PC-9 (cell line): ENCODE data around the gene ZNF217. TPM values are rescaled to one million over a fixed set of nuclear protein-coding genes. Genes with fewer than 3 reads are reported as not detected.
"Not testable (repeated sequence)": the region's sequence is repeated elsewhere in the genome, so short reads cannot be mapped to it uniquely, and the experiment has no call there.

ENCODE experiments used
- BruUV-seq: library from RNA; stranded (reverse); fragments of 400-500 nt; replicated peaks from 2 replicates; lab custom pipeline; 2021; lab: Mats Ljungman, UMichigan
- CTCF ChIA-PET: fragments of 300-600 bp; sonication (Branson Sonifier 250); formaldehyde crosslinking; loops from one replicate; lab custom pipeline; 2022; ENCODE audit warnings: antibody characterized with exemption; lab: Charles Lee
- POLR2A ChIA-PET: fragments of 300-600 bp; sonication (Branson Sonifier 250); formaldehyde crosslinking; loops from one replicate; lab custom pipeline; 2022; ENCODE audit warnings: antibody characterized with exemption; ENCODE audit not compliant: unreplicated experiment; lab: Charles Lee
- DNase-seq, 2 experiments: peaks; one replicate each; pipeline versions ENCODE4 v3.0.0 to v3.0.0-alpha.2; 2015 to 2022; ENCODE audit warnings: mixed read lengths in 1 of 2
- H2AFZ ChIP-seq: fragments of 200-600 bp; sonication (generic); 2 replicates; pipeline ENCODE4 v1.8.1; 2017; ENCODE audit warnings: antibody characterized with exemption
- H3F3A ChIP-seq: fragments of 200-600 bp; sonication (generic); 2 replicates; pipeline ENCODE4 v1.8.1; 2017; ENCODE audit warnings: antibody characterized with exemption, mild to moderate bottlenecking, low read depth; ENCODE audit not compliant: insufficient read depth
- H3K27ac ChIP-seq: fragments of 200-600 bp; sonication (generic); 2 replicates; pipeline ENCODE4 v1.6.1; 2016; ENCODE audit warnings: mixed run types
- H3K27me3 ChIP-seq: fragments of 200-600 bp; sonication (generic); 2 replicates; pipeline ENCODE4 v1.6.1; 2016; ENCODE audit warnings: low read depth, mixed run types; ENCODE audit not compliant: insufficient read depth
- H3K36me3 ChIP-seq: fragments of 200-600 bp; sonication (generic); 2 replicates; pipeline ENCODE4 v1.6.1; 2016; ENCODE audit warnings: low read depth, mixed run types
- H3K4me1 ChIP-seq: fragments of 200-600 bp; sonication (generic); replicated peaks from 2 replicates; pipeline ENCODE4 v1.6.1; 2016; ENCODE audit warnings: mixed run types; ENCODE audit not compliant: insufficient read depth
- H3K4me2 ChIP-seq: fragments of 200-600 bp; sonication (generic); 2 replicates; pipeline ENCODE4 v1.6.1; 2017; ENCODE audit warnings: mixed run types
- H3K4me3 ChIP-seq: fragments of 200-600 bp; sonication (generic); 2 replicates; pipeline ENCODE4 v1.6.1; 2016; ENCODE audit warnings: mixed run types
- H3K79me2 ChIP-seq: fragments of 200-600 bp; sonication (generic); 2 replicates; pipeline ENCODE4 v1.6.1; 2017; ENCODE audit warnings: low read depth, mixed run types
- H3K9me2 ChIP-seq: fragments of 200-600 bp; sonication (generic); 2 replicates; pipeline ENCODE4 v1.8.1; 2017; ENCODE audit warnings: mild to moderate bottlenecking; ENCODE audit not compliant: insufficient read depth
- H3K9me3 ChIP-seq: fragments of 200-600 bp; sonication (generic); 2 replicates; pipeline ENCODE4 v1.8.1; 2016; ENCODE audit warnings: low read depth; ENCODE audit not compliant: insufficient read depth
- H4K20me1 ChIP-seq: fragments of 200-600 bp; sonication (generic); 2 replicates; pipeline ENCODE4 v1.8.1; 2017; ENCODE audit not compliant: insufficient read depth
- CTCF ChIP-seq: fragments of 200-600 bp; sonication (generic); conservative IDR thresholded peaks from 2 replicates; pipeline ENCODE4 v1.6.1; 2017; ENCODE audit warnings: mixed run types, antibody characterized with exemption, mild to moderate bottlenecking, moderate library complexity
- EZH2 ChIP-seq: fragments of 200-600 bp; sonication (generic); IDR thresholded peaks from 2 replicates; pipeline ENCODE4 v1.8.0; 2017; ENCODE audit warnings: antibody characterized with exemption, low read depth
- intact Hi-C: fragments of 100-400 bp; cut with micrococcal nuclease; formaldehyde crosslinking; loops from one replicate; pipeline ENCODE4 v1.10.0; 2022; ENCODE audit not compliant: unreplicated experiment
- total RNA-seq: library from RNA; stranded (reverse); gene quantifications from 2 replicates; pipeline ENCODE4 v1.2.3, GENCODE V29; 2021

ZNF217 gene
- total RNA-seq, 1 experiment from 2014 or later = 63.8 TPM

GRCh38 chr20:53535878-53536277, 57.8 kb downstream of the ZNF217 start:
- Histone ChIP-seq H3K9me3 (no peaks in the 10 kb centered on the region), H3K4me1 (no peaks in the 10 kb centered on the region), H4K20me1 (no peaks in the 10 kb centered on the region), H3F3A (no peaks in the 10 kb centered on the region), H3K4me3 (no peak overlapping the region), H3K27me3 (no peaks in the 10 kb centered on the region), H3K36me3 (no peaks in the 10 kb centered on the region), H3K9me2 (no peaks in the 10 kb centered on the region), H3K4me2 (no peak overlapping the region), H3K27ac (no peak overlapping the region), H3K79me2 (no peaks in the 10 kb centered on the region), H2AFZ (no peak overlapping the region)
- TF ChIP-seq CTCF (no peak), EZH2 (no peak)
- POLR2A ChIA-PET = no interaction called here
- intact Hi-C loops = no loop called here
- BruUV-seq = no TSS peak
- CTCF ChIA-PET = no interaction called here
- no peak for DNase-seq

DNA sequence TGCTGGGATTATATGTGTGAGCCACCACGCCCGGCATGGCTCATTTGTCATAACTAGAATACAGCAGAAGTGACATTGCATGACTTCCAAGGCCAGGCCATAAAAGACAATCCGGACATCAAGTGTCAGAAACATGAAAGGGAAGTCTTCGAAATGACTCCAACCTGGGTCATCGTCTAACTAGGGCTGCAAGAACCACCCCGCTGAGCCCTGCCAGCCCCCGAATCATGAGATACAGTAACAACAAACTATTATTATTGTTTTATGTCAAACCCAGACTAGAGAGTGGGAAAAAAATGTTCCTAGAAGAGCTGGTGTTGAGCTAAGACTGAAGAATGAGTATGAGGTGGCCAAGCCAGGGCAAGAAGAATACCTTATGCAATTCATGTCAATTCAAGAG, 59.6 kb downstream of the ZNF217 start:
- ChIA-PET POLR2A (no interaction called here), CTCF (no interaction called here)
- intact Hi-C loops = no loop called here
- DNase-seq = no peak
- Histone ChIP-seq H2AFZ (no peak overlapping the region), H3K4me3 (no peak overlapping the region), H3K4me2 (no peak overlapping the region), H3F3A (no peaks in the 10 kb centered on the region), H4K20me1 (no peaks in the 10 kb centered on the region), H3K9me2 (no peaks in the 10 kb centered on the region), H3K27ac (no peak overlapping the region), H3K9me3 (no peaks in the 10 kb centered on the region), H3K36me3 (no peaks in the 10 kb centered on the region), H3K79me2 (no peaks in the 10 kb centered on the region), H3K27me3 (no peaks in the 10 kb centered on the region), H3K4me1 (no peaks in the 10 kb centered on the region)
- no peak for TF ChIP-seq EZH2
- no peak for TF ChIP-seq CTCF
- BruUV-seq = no TSS peak

- Histone ChIP-seq H4K20me1 (no peaks in the 10 kb centered on the region), H3F3A (no peaks in the 10 kb centered on the region), H3K9me2 (no peaks in the 10 kb centered on the region), H3K4me1 (no peaks in the 10 kb centered on the region), H3K27me3 (no peaks in the 10 kb centered on the region), H3K79me2 (no peaks in the 10 kb centered on the region), H3K9me3 (no peaks in the 10 kb centered on the region), H3K4me3 (no peak overlapping the region), H3K4me2 (no peak overlapping the region), H3K36me3 (no peaks in the 10 kb centered on the region), H2AFZ (no peak overlapping the region), H3K27ac (no peak overlapping the region)
- no TSS peak for BruUV-seq
- CTCF ChIA-PET = no interaction called here
- no peak for DNase-seq
- POLR2A ChIA-PET = no interaction called here
- TF ChIP-seq EZH2 (no peak), CTCF (no peak)
- intact Hi-C loops = no loop called here
Observed at GRCh38 chr20:53533500-53533899, 60.1 kb downstream of the ZNF217 start.

DNA sequence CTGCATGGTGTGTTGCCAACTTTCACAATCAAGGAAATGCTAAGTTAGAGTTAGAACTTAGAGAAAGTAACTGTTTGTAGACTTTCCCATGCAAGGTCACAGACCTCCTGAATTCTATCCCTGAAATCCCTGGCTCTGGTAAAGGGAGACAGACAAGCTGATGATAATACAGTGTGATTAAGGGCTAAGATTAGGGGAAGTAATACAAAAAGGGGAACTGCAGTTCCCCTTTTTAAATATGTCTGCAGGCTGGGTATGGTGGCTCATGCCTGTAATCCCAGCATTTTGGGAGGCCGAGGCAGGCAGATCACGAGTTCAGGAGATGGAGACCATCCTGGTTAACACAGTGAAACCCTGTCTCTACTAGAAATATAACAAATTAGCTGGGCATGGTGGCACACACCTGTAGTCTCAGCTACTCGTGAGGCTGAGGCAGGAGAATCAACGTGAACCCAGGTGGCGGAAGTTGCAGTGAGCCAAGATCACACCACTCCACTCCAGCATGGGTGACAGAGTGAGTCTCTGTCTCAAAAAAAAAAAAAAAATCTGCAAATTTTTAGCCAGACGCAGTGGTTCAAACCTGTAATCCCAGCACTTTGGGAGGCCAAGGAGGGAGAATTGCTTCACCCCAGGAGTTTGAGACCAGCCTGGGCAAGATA, 60.9 kb downstream of the ZNF217 start:
- H3K27me3 ChIP-seq, H3K9me3 ChIP-seq, H3K27ac ChIP-seq, H3F3A ChIP-seq, H3K4me2 ChIP-seq, H2AFZ ChIP-seq, intact Hi-C loops, H3K4me3 ChIP-seq, H3K79me2 ChIP-seq, DNase-seq, H3K9me2 ChIP-seq, H4K20me1 ChIP-seq, BruUV-seq, CTCF ChIA-PET, H3K4me1 ChIP-seq, H3K36me3 ChIP-seq, POLR2A ChIA-PET: not testable (repeated sequence)
